Smooth muscle cell (in vitro differentiated cells): ENCODE measurements around the gene AUH. TPM values are rescaled to one million over a fixed set of nuclear protein-coding genes. Genes with fewer than 3 reads are reported as not detected.
"Not testable (repeated sequence)": the region's sequence is repeated elsewhere in the genome, so short reads cannot be mapped to it uniquely, and the experiment has no call there.

ENCODE experiments used
- DNase-seq: peaks from one replicate; lab custom pipeline; 2025; ENCODE audit not compliant: unreplicated experiment; lab: John Stamatoyannopoulos, UW
- H2AFZ ChIP-seq: fragments of 200-600 bp; sonication (generic); 2 replicates; pipeline ENCODE4 v1.6.0; 2016; ENCODE audit warnings: antibody characterized with exemption, low read depth, mild to moderate bottlenecking
- H3F3A ChIP-seq: fragments of 200-600 bp; sonication (generic); 2 replicates; pipeline ENCODE4 v1.6.0; 2017; ENCODE audit warnings: antibody characterized with exemption, low read depth
- H3K27ac ChIP-seq: fragments of 200-600 bp; sonication (generic); 2 replicates; pipeline ENCODE4 v1.5.1; 2016; ENCODE audit warnings: low read depth, mild to moderate bottlenecking
- H3K27me3 ChIP-seq: fragments of 200-600 bp; sonication (generic); 2 replicates; pipeline ENCODE4 v1.6.1; 2016; ENCODE audit warnings: low read depth, mild to moderate bottlenecking
- H3K36me3 ChIP-seq: fragments of 200-600 bp; sonication (generic); 2 replicates; pipeline ENCODE4 v1.5.1; 2016; ENCODE audit warnings: low read depth
- H3K4me1 ChIP-seq: fragments of 200-600 bp; sonication (generic); 2 replicates; pipeline ENCODE4 v1.5.1; 2016; ENCODE audit warnings: low read depth
- H3K4me2 ChIP-seq: fragments of 200-600 bp; sonication (generic); 2 replicates; pipeline ENCODE4 v1.6.0; 2016; ENCODE audit warnings: mild to moderate bottlenecking
- H3K4me3 ChIP-seq: fragments of 200-600 bp; sonication (generic); 2 replicates; pipeline ENCODE4 v1.5.1; 2016; ENCODE audit warnings: mild to moderate bottlenecking
- H3K79me2 ChIP-seq: fragments of 200-600 bp; sonication (generic); 2 replicates; pipeline ENCODE4 v1.6.0; 2016; ENCODE audit warnings: low read depth, mild to moderate bottlenecking
- H3K9ac ChIP-seq: fragments of 200-600 bp; sonication (generic); 2 replicates; pipeline ENCODE4 v1.6.0; 2016; ENCODE audit warnings: low read depth
- H3K9me3 ChIP-seq: fragments of 200-600 bp; sonication (generic); replicated peaks from 2 replicates; pipeline ENCODE4 v1.5.1; 2016; ENCODE audit warnings: low read depth
- H4K20me1 ChIP-seq: fragments of 200-600 bp; sonication (generic); 2 replicates; pipeline ENCODE4 v1.6.0; 2016; ENCODE audit warnings: low read depth
- CTCF ChIP-seq: fragments of 200-600 bp; sonication (generic); IDR thresholded peaks from 2 replicates; pipeline ENCODE4 v1.5.1; 2017; ENCODE audit warnings: borderline replicate concordance, mild to moderate bottlenecking, antibody characterized with exemption; ENCODE audit not compliant: insufficient read depth, poor library complexity, severe bottlenecking
- WGBS: methylation state at CpG from one replicate; pipeline ENCODE4 v1.1.7; 2016; ENCODE audit warnings: low lambda C conversion rate; 5-methylcytosine and 5-hydroxymethylcytosine counted together
- polyA plus RNA-seq: library from polyadenylated mRNA; unstranded; fragments of >200 nt; fragmentation: Nextera tagmentation; extraction: Ambion mirVana; gene quantifications from 2 replicates; pipeline ENCODE4 v1.2.1, GENCODE V29; 2016
- total RNA-seq: library from RNA; depleted of rRNA; stranded (reverse); fragments of >200 nt; gene quantifications from 2 replicates; pipeline ENCODE4 v1.2.3, GENCODE V29; 2014

AUH gene
- total and polyA plus RNA-seq, 2 experiments from 2014 or later: 8.7 TPM

- H3K4me2 ChIP-seq: no peak overlapping the region
- no peaks in the 10 kb centered on the region for H3K36me3 ChIP-seq
- H3K4me3 ChIP-seq: no peak overlapping the region
- no peaks in the 10 kb centered on the region for H3K27me3 ChIP-seq
- H3K9me3 ChIP-seq: no peaks in the 10 kb centered on the region
- no peaks in the 10 kb centered on the region for H4K20me1 ChIP-seq
- no peak for DNase-seq
- H3K9ac ChIP-seq: no peak overlapping the region
- TF ChIP-seq CTCF: no peak
- peaks cover 8% of the 10 kb centered on the region for H3K4me1 ChIP-seq
- H3K79me2 ChIP-seq: no peaks in the 10 kb centered on the region
- peaks cover 14% of the 10 kb centered on the region for H3F3A ChIP-seq
- no peak overlapping the region for H3K27ac ChIP-seq
- WGBS: 53% methylated on average over 5 of the region's 5 CpGs
- H2AFZ ChIP-seq: no peak overlapping the region
These were observed 29.7 kb upstream of the AUH start for GRCh38 chr9:91391412-91391811.

- not testable (repeated sequence) for H3K79me2 ChIP-seq, H3K4me3 ChIP-seq, DNase-seq, H3K4me1 ChIP-seq, H3K4me2 ChIP-seq, H3F3A ChIP-seq, H3K36me3 ChIP-seq, H3K9me3 ChIP-seq, H4K20me1 ChIP-seq, H2AFZ ChIP-seq, H3K9ac ChIP-seq, H3K27ac ChIP-seq, H3K27me3 ChIP-seq
- 94% methylated on average over 4 of the region's 4 CpGs for WGBS
These were observed 28.0 kb upstream of the AUH start for GRCh38 chr9:91389686-91390085.

GRCh38 chr9:91386765-91387164 lies 25.0 kb upstream of the AUH start:
- H3K36me3 ChIP-seq: no peaks in the 10 kb centered on the region

GRCh38 chr9:91384954-91385353 lies 23.2 kb upstream of the AUH start:
- no peak for DNase-seq
- WGBS: 44% methylated on average over 1 of the region's 1 CpG
- no peaks in the 10 kb centered on the region for H3K27me3 ChIP-seq
- no peaks in the 10 kb centered on the region for H3K4me1 ChIP-seq
- H3K79me2 ChIP-seq: no peaks in the 10 kb centered on the region
- H3F3A ChIP-seq: no peaks in the 10 kb centered on the region
- no peaks in the 10 kb centered on the region for H3K36me3 ChIP-seq
- no peak overlapping the region for H3K9ac ChIP-seq
- no peak for TF ChIP-seq CTCF
- no peaks in the 10 kb centered on the region for H4K20me1 ChIP-seq
- no peak overlapping the region for H3K4me2 ChIP-seq
- no peak overlapping the region for H2AFZ ChIP-seq
- no peak overlapping the region for H3K4me3 ChIP-seq
- no peak overlapping the region for H3K27ac ChIP-seq
- H3K9me3 ChIP-seq: no peaks in the 10 kb centered on the region

More at GRCh38 chr9:91386765-91387164, 25.0 kb upstream of the AUH start:
- H3K9ac ChIP-seq: no peak overlapping the region
- no peak overlapping the region for H3K27ac ChIP-seq
- no peaks in the 10 kb centered on the region for H3K79me2 ChIP-seq
- H3K4me3 ChIP-seq: no peak overlapping the region
- H3K4me2 ChIP-seq: no peak overlapping the region
- H3F3A ChIP-seq: no peaks in the 10 kb centered on the region
- no peak overlapping the region for H2AFZ ChIP-seq
- no peak for TF ChIP-seq CTCF
- no peaks in the 10 kb centered on the region for H3K9me3 ChIP-seq
- no peaks in the 10 kb centered on the region for H4K20me1 ChIP-seq
- H3K27me3 ChIP-seq: no peaks in the 10 kb centered on the region
- DNase-seq: no peak
- H3K4me1 ChIP-seq: no peaks in the 10 kb centered on the region
